GM18951 (cell line): Measurements from ENCODE around the gene ZNF580.

ENCODE experiments used
- POLR2A ChIP-seq: IDR thresholded peaks from 4 replicates; pipeline ENCODE4 v1.6.1; 2011; ENCODE audit warnings: mild to moderate bottlenecking; ENCODE audit not compliant: insufficient read length, insufficient read depth; ENCODE audit errors: extremely low read depth
- in situ Hi-C: fragments of 300-500 bp; cut with MboI; formaldehyde crosslinking; loops from one replicate; pipeline ENCODE4 v1.12.0; 2022; ENCODE audit warnings: low sequenced_read_pairs, mixed read lengths, inconsistent platforms; ENCODE audit not compliant: unreplicated experiment

The ZNF580 gene

GRCh38 chr19:55658846-55659459 is 18.2 kb downstream of the ZNF580 start:
- in situ Hi-C loops, result no loop called here

GRCh38 chr19:55659822-55660221 is 19.0 kb downstream of the ZNF580 start:
- in situ Hi-C loops, result no loop called here
- no peak for TF ChIP-seq POLR2A

More at GRCh38 chr19:55658846-55659459, 18.2 kb downstream of the ZNF580 start:
- no peak for TF ChIP-seq POLR2A

DNA sequence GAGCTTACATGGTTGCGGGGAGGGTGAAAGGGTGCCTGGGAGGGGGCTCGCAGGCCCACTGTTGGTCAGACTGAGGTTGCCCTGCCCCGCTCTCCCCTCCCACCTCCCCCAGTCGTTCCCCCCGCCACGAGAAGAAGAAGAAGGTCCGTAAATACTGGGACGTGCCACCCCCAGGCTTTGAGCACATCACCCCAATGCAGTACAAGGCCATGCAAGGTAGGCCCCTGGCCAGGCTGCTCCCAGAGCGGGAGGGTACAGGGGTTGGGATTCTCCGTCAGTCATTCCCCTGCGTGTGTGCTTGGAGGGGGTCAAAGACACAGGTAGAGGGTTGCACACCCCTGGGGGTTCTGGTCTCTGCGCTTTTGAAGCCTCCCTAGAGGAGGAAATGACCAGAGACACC is 19.6 kb downstream of the ZNF580 start:
- in situ Hi-C loops, result no loop called here
- TF ChIP-seq POLR2A, result no peak

DNA sequence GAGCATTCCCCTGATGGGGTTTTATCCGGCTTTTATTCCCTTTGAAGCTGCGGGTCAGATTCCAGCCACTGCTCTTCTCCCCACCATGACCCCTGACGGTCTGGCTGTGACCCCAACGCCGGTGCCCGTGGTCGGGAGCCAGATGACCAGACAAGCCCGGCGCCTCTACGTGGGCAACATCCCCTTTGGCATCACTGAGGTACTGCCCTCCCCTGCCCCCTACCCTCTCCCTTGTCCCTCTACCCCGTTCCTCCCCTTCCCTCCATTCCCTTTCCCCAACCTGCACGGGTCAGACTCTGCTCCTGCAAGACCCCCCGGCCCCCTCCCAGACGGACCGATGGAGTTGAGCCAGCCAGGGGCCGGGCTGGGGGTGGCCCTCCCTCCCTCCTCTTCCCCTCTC is 20.2 kb downstream of the ZNF580 start:
- TF ChIP-seq POLR2A, result no peak
- in situ Hi-C loops, result no loop called here

DNA sequence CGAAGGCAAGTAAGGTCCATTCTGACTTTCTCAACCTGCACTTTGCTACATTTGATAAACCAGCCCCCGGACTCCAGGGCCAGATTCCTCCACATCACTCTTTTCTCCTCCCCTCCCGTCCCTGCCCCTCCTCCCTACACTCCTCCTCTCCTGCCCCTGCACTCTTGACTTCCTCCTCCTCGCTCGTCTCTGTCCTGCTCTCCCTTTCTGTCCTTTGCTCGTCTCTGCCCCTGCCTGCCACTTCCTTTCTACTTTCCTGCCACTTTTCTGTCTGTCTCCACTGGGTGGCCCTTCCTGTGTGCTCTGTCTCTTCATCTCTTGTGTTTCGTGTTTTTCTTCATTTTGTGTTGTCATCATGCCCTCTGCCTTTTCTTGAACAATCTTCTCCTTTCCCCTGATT is 21.0 kb downstream of the ZNF580 start:
- in situ Hi-C loops, result no loop called here
- no peak for TF ChIP-seq POLR2A

- no peak for TF ChIP-seq POLR2A
- in situ Hi-C loops, result no loop called here
Observed at GRCh38 chr19:55663846-55664536, 23.2 kb downstream of the ZNF580 start.

GRCh38 chr19:55666343-55667005 is 25.7 kb downstream of the ZNF580 start:
- in situ Hi-C loops, result no loop called here
- TF ChIP-seq POLR2A, result no peak

DNA sequence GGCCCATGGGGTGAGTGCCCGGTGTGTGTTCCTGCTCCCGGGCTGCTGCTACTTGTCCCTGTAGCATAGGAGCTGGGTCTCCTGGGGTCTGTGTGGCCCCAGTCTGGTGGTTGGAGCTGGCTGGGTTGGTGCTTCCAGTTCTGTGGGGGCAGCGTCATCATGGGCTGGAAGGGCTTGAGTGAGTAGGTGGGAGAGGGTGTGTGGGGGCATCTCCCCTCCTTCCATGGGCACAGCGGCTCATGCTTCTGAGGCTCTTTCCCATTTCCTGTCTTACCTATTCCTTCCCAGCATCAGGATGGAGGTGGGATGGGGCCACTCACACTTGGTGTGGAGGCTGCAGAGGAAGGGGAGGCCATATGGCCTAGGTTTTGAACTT is 26.2 kb downstream of the ZNF580 start:
- no peak for TF ChIP-seq POLR2A
- in situ Hi-C loops, result no loop called here

GRCh38 chr19:55667511-55667910 is 26.7 kb downstream of the ZNF580 start:
- in situ Hi-C loops, result no loop called here
- no peak for TF ChIP-seq POLR2A

DNA sequence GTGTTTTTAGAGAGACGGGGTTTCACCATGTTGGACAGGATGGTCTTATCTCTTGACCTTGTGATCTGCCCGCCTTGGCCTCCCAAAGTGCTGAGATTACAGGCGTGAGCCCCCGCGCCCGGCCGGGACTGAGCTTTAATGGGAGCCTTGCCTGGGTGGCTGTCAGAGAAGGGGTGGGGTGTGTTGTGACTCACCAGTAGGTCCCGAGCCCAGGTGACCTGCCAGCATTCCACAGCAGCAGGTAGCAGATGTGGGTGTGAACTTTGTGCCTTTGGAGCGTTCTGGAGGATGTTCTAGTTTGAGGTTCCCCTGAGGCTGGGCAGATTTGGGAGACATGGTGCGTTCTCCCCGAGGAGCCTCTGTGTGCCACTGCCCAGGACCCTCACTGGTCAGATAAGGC is 27.2 kb downstream of the ZNF580 start:
- in situ Hi-C loops, result no loop called here

GRCh38 chr19:55668603-55669348 is 28.0 kb downstream of the ZNF580 start:
- in situ Hi-C loops, result no loop called here
- TF ChIP-seq POLR2A, result no peak

More for the DNA sequence above, 27.2 kb downstream of the ZNF580 start:
- TF ChIP-seq POLR2A, result no peak

DNA sequence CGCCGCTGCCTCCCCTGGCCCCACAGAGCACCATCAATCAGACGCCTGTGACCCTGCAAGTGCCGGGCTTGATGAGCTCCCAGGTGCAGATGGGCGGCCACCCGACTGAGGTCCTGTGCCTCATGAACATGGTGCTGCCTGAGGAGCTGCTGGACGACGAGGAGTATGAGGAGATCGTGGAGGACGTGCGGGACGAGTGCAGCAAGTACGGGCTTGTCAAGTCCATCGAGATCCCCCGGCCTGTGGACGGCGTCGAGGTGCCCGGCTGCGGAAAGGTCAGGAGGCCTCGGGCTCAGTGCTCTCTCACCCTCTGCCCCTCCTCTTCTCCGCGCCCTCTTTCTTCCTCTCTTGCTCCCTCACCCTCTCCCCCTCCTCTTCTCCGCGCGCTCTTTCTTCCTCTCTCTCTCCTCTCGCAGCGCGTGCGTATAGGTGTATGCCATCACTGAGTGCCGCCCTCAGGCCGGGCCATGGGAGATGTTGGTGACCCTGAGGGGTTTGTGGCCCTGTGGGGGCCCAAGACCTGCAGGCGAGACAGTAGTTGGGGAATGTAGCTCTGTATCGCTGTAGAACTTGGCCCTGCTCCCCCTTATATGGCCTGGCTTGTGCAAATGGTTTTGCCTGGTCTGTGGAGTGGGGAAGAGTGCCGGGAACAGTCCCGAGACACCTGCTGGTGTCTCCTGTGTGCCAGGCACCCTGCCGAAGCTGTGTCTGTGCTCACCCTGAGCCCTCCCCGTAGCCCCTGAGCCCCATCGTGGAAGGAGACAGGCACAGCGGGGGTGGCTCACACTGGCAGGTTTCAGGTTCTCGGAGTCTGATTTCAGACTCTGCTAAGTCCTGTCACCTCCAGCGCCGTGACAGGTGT is 28.8 kb downstream of the ZNF580 start:
- in situ Hi-C loops, result no loop called here
- no peak for TF ChIP-seq POLR2A
